CD14-positive monocyte (primary cell): ENCODE results near the gene FLT1. TPM values are rescaled to one million over a fixed set of nuclear protein-coding genes. Genes with fewer than 3 reads are reported as not detected.

Experiments
- DNase-seq, 3 donors: peaks; one replicate each; pipeline ENCODE4 v3.0.0-alpha.2; 2011 to 2022
- H2AFZ ChIP-seq: 2 replicates; pipeline ENCODE4 v1.6.0; 2012; ENCODE audit warnings: mild to moderate bottlenecking, low read depth, low read length, inconsistent platforms; ENCODE audit not compliant: insufficient read depth, poor library complexity, severe bottlenecking
- H3K27ac ChIP-seq, 2 donors: 1 replicate in 1 of 2; 2 replicates in 1 of 2; pipeline ENCODE4 v1.5.1; 2012 to 2013; ENCODE audit warnings: low read length in 2 of 2, control low read depth in 1 of 2, inconsistent platforms in 1 of 2, low read depth in 1 of 2, mild to moderate bottlenecking in 1 of 2
- H3K27me3 ChIP-seq, 2 donors: one replicate each; pipeline versions ENCODE4 v1.6.0 to v1.6.1; 2011 to 2013; ENCODE audit warnings: low read length in 2 of 2; ENCODE audit not compliant: control insufficient read depth in 2 of 2, insufficient read depth in 2 of 2
- H3K36me3 ChIP-seq, 2 donors: replicated peaks in 1 of 2; 1 replicate in 1 of 2; 2 replicates in 1 of 2; pipeline versions ENCODE4 v1.5.1 to v1.6.1; 2012 to 2013; ENCODE audit warnings: low read length in 2 of 2, control low read depth in 1 of 2, inconsistent platforms in 1 of 2, mild to moderate bottlenecking in 1 of 2; ENCODE audit not compliant: insufficient read depth in 2 of 2, control insufficient read depth in 1 of 2
- H3K4me1 ChIP-seq, 2 donors: 1 replicate in 1 of 2; 2 replicates in 1 of 2; pipeline versions ENCODE4 v1.5.1 to v1.6.1; 2012 to 2013; ENCODE audit warnings: low read length in 2 of 2, control low read depth in 1 of 2, inconsistent platforms in 1 of 2, mild to moderate bottlenecking in 1 of 2, moderate library complexity in 1 of 2; ENCODE audit not compliant: insufficient read depth in 2 of 2, control insufficient read depth in 1 of 2
- H3K4me2 ChIP-seq: replicated peaks from 2 replicates; pipeline ENCODE3; 2012; ENCODE audit warnings: low read length, moderate library complexity, mild to moderate bottlenecking; ENCODE audit not compliant: poor library complexity, severe bottlenecking; ENCODE audit errors: extremely low read depth
- H3K4me3 ChIP-seq, 3 experiments: fragments of 200-600 bp in 1 of 3; sonication (generic) in 1 of 3; replicated peaks in 1 of 3; 1 replicate in 2 of 3; 2 replicates in 1 of 3; pipeline ENCODE4 v1.5.1; 2011 to 2013; ENCODE audit warnings: low read length in 3 of 3, mild to moderate bottlenecking in 3 of 3, control low read depth in 2 of 3, low read depth in 2 of 3, inconsistent platforms in 1 of 3, moderate library complexity in 1 of 3
- H3K79me2 ChIP-seq: 2 replicates; pipeline ENCODE4 v1.6.0; 2012; ENCODE audit warnings: mild to moderate bottlenecking, control low read depth, inconsistent platforms, low read length, moderate library complexity; ENCODE audit not compliant: insufficient read depth
- H3K9ac ChIP-seq: 2 replicates; pipeline ENCODE4 v1.6.0; 2017; ENCODE audit warnings: low read length, mild to moderate bottlenecking; ENCODE audit not compliant: insufficient read depth, poor library complexity, severe bottlenecking
- H3K9me3 ChIP-seq, 2 donors: replicated peaks in 1 of 2; 1 replicate in 1 of 2; 2 replicates in 1 of 2; pipeline versions ENCODE4 v1.5.1 to v1.6.1; 2012 to 2013; ENCODE audit warnings: low read length in 2 of 2, control low read depth in 1 of 2; ENCODE audit not compliant: control insufficient read depth in 1 of 2, insufficient read depth in 1 of 2
- H4K20me1 ChIP-seq: 2 replicates; pipeline ENCODE4 v1.6.0; 2012; ENCODE audit warnings: mild to moderate bottlenecking, low read length, control low read depth, moderate library complexity; ENCODE audit not compliant: insufficient read depth
- H3K27ac Mint-ChIP-seq, 7 donors: one replicate each; pipeline ENCODE4 v1.8.0; 2020; ENCODE audit warnings: mild to moderate bottlenecking in 7 of 7, mixed read lengths in 7 of 7, moderate library complexity in 6 of 7, inconsistent platforms in 2 of 7
- H3K27me3 Mint-ChIP-seq, 3 donors: one replicate each; pipeline ENCODE4 v1.8.0; 2021 to 2022; ENCODE audit warnings: low read depth in 3 of 3, mild to moderate bottlenecking in 3 of 3, mixed read lengths in 3 of 3, moderate library complexity in 3 of 3, inconsistent platforms in 1 of 3
- H3K36me3 Mint-ChIP-seq, 2 donors: one replicate each; pipeline ENCODE4 v1.8.0; 2020; ENCODE audit warnings: mixed read lengths in 2 of 2, inconsistent platforms in 1 of 2, mild to moderate bottlenecking in 1 of 2
- H3K4me1 Mint-ChIP-seq: one replicate; pipeline ENCODE4 v1.8.0; 2020; ENCODE audit warnings: mild to moderate bottlenecking, mixed read lengths
- H3K4me3 Mint-ChIP-seq, 2 donors: one replicate each; pipeline ENCODE4 v1.8.0; 2020; ENCODE audit warnings: mild to moderate bottlenecking in 2 of 2, mixed read lengths in 2 of 2, moderate library complexity in 1 of 2
- H3K9me3 Mint-ChIP-seq, 7 donors: one replicate each; pipeline ENCODE4 v1.8.0; 2020 to 2022; ENCODE audit warnings: mixed read lengths in 7 of 7, mild to moderate bottlenecking in 6 of 7, moderate library complexity in 6 of 7, inconsistent platforms in 2 of 7
- CTCF ChIP-seq: fragments of 200-600 bp; IDR thresholded peaks from one replicate; pipeline ENCODE4 v1.8.0; 2022; ENCODE audit warnings: antibody characterized with exemption, mild to moderate bottlenecking
- WGBS: methylation state at CpG from one replicate; pipeline ENCODE4 v1.1.5; 2013; ENCODE audit warnings: missing lambda C conversion rate; ENCODE audit not compliant: insufficient coverage; 5-methylcytosine and 5-hydroxymethylcytosine counted together
- intact Hi-C, 2 donors: fragments of 100-400 bp; cut with micrococcal nuclease; formaldehyde crosslinking; loops; one replicate each; pipeline versions ENCODE4 v1.15.0 to v1.15.1; 2023
- polyA plus RNA-seq, 3 donors: library from polyadenylated mRNA; depleted of rRNA in 1 of 3; unstranded in 2 of 3; stranded (reverse) in 1 of 3; fragments of 300-500 nt in 2 of 3; fragments of >200 nt in 1 of 3; fragmentation: Illumina TruSeq in 2 of 3; gene quantifications; 1 replicate in 2 of 3; 2 replicates in 1 of 3; pipeline ENCODE4 v1.2.3, GENCODE V29; 2012 to 2021

The FLT1 gene
- polyA plus RNA-seq, 3 donors: 0.28 TPM; not detected in 2

- peak overlapping the region in 4 of 7 donors; percentile 0 to 71 (median 40) for H3K27ac Mint-ChIP-seq
- WGBS: 96% methylated on average over 4 of the region's 8 CpGs
- DNase-seq: no peak
Measured at GRCh38 chr13:28357247-28357825, 137.6 kb downstream of the FLT1 start.

GRCh38 chr13:28356561-28357021, 138.3 kb downstream of the FLT1 start:
- Histone ChIP-seq H3K9ac (no peak overlapping the region), H3K4me3 (no peak overlapping the region), H3K4me2 (no peak overlapping the region), H3K27ac (no peak overlapping the region), H3K27me3 (peaks cover 46 to 58% of the 10 kb centered on the region in 2 donors), H3K79me2 (no peaks in the 10 kb centered on the region), H2AFZ (no peak overlapping the region), H3K9me3 (no peaks in the 10 kb centered on the region), H3K4me1 (peaks cover 28 to 33% of the 10 kb centered on the region in 2 donors), H3K36me3 (no peaks in the 10 kb centered on the region), H4K20me1 (no peaks in the 10 kb centered on the region)
- TF ChIP-seq CTCF: no peak
- Mint-ChIP-seq H3K27ac (peak overlapping the region in 2 of 7 donors; percentile 8 to 19), H3K27me3 (peaks cover 43 to 73% (median 69%) of the 10 kb centered on the region in 3 donors), H3K4me3 (no peak overlapping the region), H3K4me1 (peaks cover 33% of the 10 kb centered on the region), H3K36me3 (peaks cover 0 to 3% of the 10 kb centered on the region in 2 donors), H3K9me3 (peaks cover 0 to 7% (median 0%) of the 10 kb centered on the region in 7 donors)
- 29% methylated on average over 1 of the region's 5 CpGs for WGBS
- intact Hi-C loops: no loop called here
- no peak for DNase-seq

More at GRCh38 chr13:28357247-28357825, 137.6 kb downstream of the FLT1 start:
- Mint-ChIP-seq H3K9me3 (peaks cover 0 to 7% (median 0%) of the 10 kb centered on the region in 7 donors), H3K4me3 (peak overlapping the region in 1 of 2 donors; percentile 69), H3K4me1 (peaks cover 33% of the 10 kb centered on the region), H3K27me3 (peaks cover 48 to 73% (median 70%) of the 10 kb centered on the region in 3 donors), H3K36me3 (peaks cover 0 to 3% of the 10 kb centered on the region in 2 donors)
- intact Hi-C loops: no loop called here
- Histone ChIP-seq H3K27ac (no peak overlapping the region), H2AFZ (no peak overlapping the region), H3K9ac (no peak overlapping the region), H3K36me3 (no peaks in the 10 kb centered on the region), H3K27me3 (peaks cover 46 to 58% of the 10 kb centered on the region in 2 donors), H4K20me1 (no peaks in the 10 kb centered on the region), H3K9me3 (no peaks in the 10 kb centered on the region), H3K4me2 (no peak overlapping the region), H3K79me2 (no peaks in the 10 kb centered on the region), H3K4me1 (peaks cover 28 to 33% of the 10 kb centered on the region in 2 donors), H3K4me3 (no peak overlapping the region)
- TF ChIP-seq CTCF: no peak
